Spleen (tissue), 11 donors: ENCODE data around the gene RPGRIP1. TPM values are rescaled to one million over a fixed set of nuclear protein-coding genes. Genes with fewer than 3 reads are reported as not detected.

ENCODE experiments used
- DNase-seq: peaks from one replicate; pipeline ENCODE4 v3.0.0-alpha.2; 2020
- H3K27ac ChIP-seq, 8 donors: fragments of 200-600 bp; sonication (generic) in 7 of 8; 1 replicate in 4 of 8; 2 replicates in 4 of 8; pipeline versions ENCODE4 v1.5.0 to v1.8.0; 2016 to 2021; ENCODE audit warnings: inconsistent platforms in 4 of 8, mild to moderate bottlenecking in 4 of 8, moderate library complexity in 1 of 8
- H3K27me3 ChIP-seq, 7 donors: fragments of 200-600 bp; sonication (generic) in 6 of 7; replicated peaks in 1 of 7; 1 replicate in 4 of 7; 2 replicates in 3 of 7; pipeline versions ENCODE4 v1.5.0 to v1.8.0; 2016 to 2021; ENCODE audit warnings: inconsistent platforms in 3 of 7, mild to moderate bottlenecking in 1 of 7
- H3K36me3 ChIP-seq, 6 donors: fragments of 200-600 bp; sonication (generic) in 5 of 6; 1 replicate in 4 of 6; 2 replicates in 2 of 6; pipeline versions ENCODE4 v1.5.0 to v1.8.0; 2016 to 2021; ENCODE audit warnings: inconsistent platforms in 2 of 6
- H3K4me1 ChIP-seq, 6 donors: fragments of 200-600 bp; sonication (generic) in 5 of 6; 1 replicate in 3 of 6; 2 replicates in 3 of 6; pipeline versions ENCODE4 v1.5.0 to v1.8.0; 2016 to 2021; ENCODE audit warnings: inconsistent platforms in 3 of 6
- H3K4me3 ChIP-seq, 8 donors: fragments of 200-600 bp; sonication (generic) in 7 of 8; 1 replicate in 4 of 8; 2 replicates in 4 of 8; pipeline versions ENCODE4 v1.5.0 to v1.8.0; 2016 to 2021; ENCODE audit warnings: inconsistent platforms in 4 of 8, mild to moderate bottlenecking in 4 of 8, moderate library complexity in 2 of 8
- H3K9me3 ChIP-seq, 8 donors: fragments of 200-600 bp; sonication (generic) in 7 of 8; 1 replicate in 4 of 8; 2 replicates in 4 of 8; pipeline versions ENCODE4 v1.5.0 to v1.8.0; 2016 to 2021; ENCODE audit warnings: inconsistent platforms in 4 of 8
- CTCF ChIP-seq, 11 experiments: fragments of 200-600 bp in 7 of 11; fragments of 450-650 bp in 4 of 11; sonication (generic) in 4 of 11; IDR thresholded peaks in 8 of 11; conservative IDR thresholded peaks in 3 of 11; 1 replicate in 7 of 11; 2 replicates in 4 of 11; pipeline versions ENCODE4 v1.4.0 to v1.8.0; 2016 to 2021; ENCODE audit warnings: antibody characterized with exemption in 11 of 11, inconsistent platforms in 4 of 11, mild to moderate bottlenecking in 1 of 11
- POLR2A ChIP-seq, 3 donors: fragments of 450-650 bp; IDR thresholded peaks; one replicate each; pipeline ENCODE4 v1.5.1; 2017; ENCODE audit warnings: antibody characterized with exemption in 3 of 3, mild to moderate bottlenecking in 1 of 3
- POLR2AphosphoS5 ChIP-seq, 3 donors: sonication (generic); formaldehyde crosslinking; IDR thresholded peaks; one replicate each; pipeline ENCODE4 v1.5.1; 2017; ENCODE audit warnings: antibody characterized with exemption in 3 of 3
- WGBS, 5 donors: extraction: QIAGEN DNeasy Blood & Tissue Kit in 3 of 5; methylation state at CpG; one replicate each; pipeline versions ENCODE4 v1.1.5 to v1.1.7; 2013 to 2018; 5-methylcytosine and 5-hydroxymethylcytosine counted together
- intact Hi-C: fragments of 100-400 bp; cut with DNase I; formaldehyde crosslinking; loops from one replicate; pipeline ENCODE4 v1.15.0; 2023; ENCODE audit warnings: low total_unique reads
- polyA plus RNA-seq, 3 donors: library from polyadenylated mRNA; stranded (reverse); fragments of 200-250 nt; gene quantifications; one replicate each; pipeline ENCODE4 v1.2.1, GENCODE V29; 2013
- total RNA-seq, 7 donors: library from RNA; depleted of rRNA in 3 of 7; stranded (reverse); fragments of >200 nt in 3 of 7; fragmentation: NEBNext Ultra II Directional in 4 of 7; extraction: Animal tissue kit (Norgen Biotek cat#: 25700) in 4 of 7; gene quantifications; one replicate each; pipeline versions ENCODE4 v1.1.0 to v1.2.1, GENCODE V29; 2016 to 2021
- donor health status: healthy with polysubstance abuse.
- donor health status: DM: no; HTN: no; CAD: no; lungs with moderate emphysema.
- donor health status: DM: no; HTN: no; CAD: no.
- donor health status: Bipolar disorder and iron deficiency.
- donor health status: healthy.
- donor health status: DM: no; HTN: no; CAD: no.
- donor health status: DM: yes; HTN: yes; CAD: no.

The RPGRIP1 gene
- total and polyA plus RNA-seq, 10 donors: 0.33 to 4.0 (median 0.84) TPM

- H3K27ac ChIP-seq: peak overlapping the region in 1 of 8 donors; percentile 5
- intact Hi-C loops: no loop called here
- WGBS, 5 donors: 95 to 100% (median 97%) methylated on average over 1 of the region's 1 CpG
- peaks cover 7 to 100% (median 68%) of the 10 kb centered on the region in 6 donors for H3K4me1 ChIP-seq
- no peak for DNase-seq
- H3K9me3 ChIP-seq: no peaks in the 10 kb centered on the region
- H3K4me3 ChIP-seq: no peak overlapping the region
- no peaks in the 10 kb centered on the region for H3K27me3 ChIP-seq
- H3K36me3 ChIP-seq: peaks cover 0 to 100% (median 70%) of the 10 kb centered on the region in 6 donors
- TF ChIP-seq POLR2AphosphoS5 (IDR thresholded peaks at IDR 0.05) (no peak), POLR2A (IDR thresholded peaks at IDR 0.05) (no peak), CTCF (IDR thresholded peaks at IDR 0.05 in 8 of 11, conservative IDR thresholded peaks at IDR 0.05 in 3 of 11) (no peak)
Measured at GRCh38 chr14:21248338-21248737, 31.5 kb upstream of the RPGRIP1 start.

- H3K36me3 ChIP-seq: peaks cover 0 to 100% (median 70%) of the 10 kb centered on the region in 6 donors
- no peak overlapping the region for H3K4me3 ChIP-seq
- intact Hi-C loops: no loop called here
- no peak overlapping the region for H3K27ac ChIP-seq
- DNase-seq: no peak
- H3K9me3 ChIP-seq: no peaks in the 10 kb centered on the region
- H3K27me3 ChIP-seq: no peaks in the 10 kb centered on the region
- H3K4me1 ChIP-seq: peaks cover 7 to 100% (median 70%) of the 10 kb centered on the region in 6 donors
- 89 to 95% (median 91%) methylated on average over 8 of the region's 8 CpGs for whole genome bisulfite sequencing, 5 donors
- no peak for TF ChIP-seq POLR2AphosphoS5 (IDR thresholded peaks at IDR 0.05)
- TF ChIP-seq POLR2A (IDR thresholded peaks at IDR 0.05): no peak
- TF ChIP-seq CTCF (IDR thresholded peaks at IDR 0.05 in 8 of 11, conservative IDR thresholded peaks at IDR 0.05 in 3 of 11): no peak
Measured at GRCh38 chr14:21248739-21249411, 31.0 kb upstream of the RPGRIP1 start.

GRCh38 chr14:21251215-21251614 lies 28.7 kb upstream of the RPGRIP1 start:
- Histone ChIP-seq H3K27me3 (no peaks in the 10 kb centered on the region), H3K4me3 (no peak overlapping the region), H3K4me1 (peaks cover 26 to 100% (median 78%) of the 10 kb centered on the region in 6 donors), H3K27ac (no peak overlapping the region), H3K9me3 (no peaks in the 10 kb centered on the region), H3K36me3 (peaks cover 0 to 100% (median 70%) of the 10 kb centered on the region in 6 donors)
- 93 to 97% (median 94%) methylated on average over 5 of the region's 5 CpGs for WGBS, 5 donors
- no peak for TF ChIP-seq CTCF (IDR thresholded peaks at IDR 0.05 in 8 of 11, conservative IDR thresholded peaks at IDR 0.05 in 3 of 11)
- no peak for TF ChIP-seq POLR2AphosphoS5 (IDR thresholded peaks at IDR 0.05)
- no peak for TF ChIP-seq POLR2A (IDR thresholded peaks at IDR 0.05)
- DNase-seq: no peak
- intact Hi-C loops: no loop called here

- intact Hi-C loops: no loop called here
- peak in 1 of 3 donors; percentile 23 for TF ChIP-seq POLR2AphosphoS5 (IDR thresholded peaks at IDR 0.05)
- no peak for TF ChIP-seq POLR2A (IDR thresholded peaks at IDR 0.05)
- no peak for TF ChIP-seq CTCF (IDR thresholded peaks at IDR 0.05 in 8 of 11, conservative IDR thresholded peaks at IDR 0.05 in 3 of 11)
- no peak for DNase-seq
- peaks cover 31 to 100% (median 78%) of the 10 kb centered on the region in 6 donors for H3K4me1 ChIP-seq
- H3K4me3 ChIP-seq: no peak overlapping the region
- H3K27ac ChIP-seq: no peak overlapping the region
- no peaks in the 10 kb centered on the region for H3K27me3 ChIP-seq
- peaks cover 0 to 100% (median 72%) of the 10 kb centered on the region in 6 donors for H3K36me3 ChIP-seq
- 86 to 95% (median 89%) methylated on average over 2 of the region's 2 CpGs for WGBS, 5 donors
- no peaks in the 10 kb centered on the region for H3K9me3 ChIP-seq
Measured at GRCh38 chr14:21252149-21252548, 27.7 kb upstream of the RPGRIP1 start.
